SK-N-SH (cell line): ENCODE data around the gene PTPN18. TPM values are rescaled to one million over a fixed set of nuclear protein-coding genes. Genes with fewer than 3 reads are reported as not detected.

Experiments
- CTCF ChIA-PET: fragments of 300-600, 350-600 bp; formaldehyde crosslinking; extraction: SDS; loops from one replicate; lab custom pipeline; 2021; lab: Yijun Ruan, JAX
- POLR2A ChIA-PET: fragments of 350-600 bp; sonication (Branson Sonifier 250); formaldehyde crosslinking; extraction: SDS; loops from one replicate; lab custom pipeline; 2020; ENCODE audit warnings: antibody characterized with exemption, inconsistent platforms; lab: Yijun Ruan, JAX
- DNase-seq: peaks from one replicate; pipeline ENCODE4 v3.0.0; 2012
- H2AFZ ChIP-seq: fragments of 200-600 bp; sonication (generic); 2 replicates; pipeline ENCODE4 v1.8.1; 2016; ENCODE audit warnings: antibody characterized with exemption, mild to moderate bottlenecking, low read depth
- H3F3A ChIP-seq: fragments of 200-600 bp; sonication (generic); replicated peaks from 2 replicates; pipeline ENCODE3; 2016; ENCODE audit warnings: antibody characterized with exemption, mild to moderate bottlenecking; ENCODE audit not compliant: insufficient read depth
- H3K27ac ChIP-seq, 2 experiments: fragments of 200-500 bp in 1 of 2; fragments of 200-600 bp in 1 of 2; sonication (Bioruptor generic) in 1 of 2; sonication (generic), shearing (Covaris generic) in 1 of 2; 2 replicates each; pipeline versions ENCODE4 v1.5.1 to v1.6.1; 2014 to 2016; ENCODE audit warnings: low read depth in 2 of 2, inconsistent platforms in 1 of 2, low read length in 1 of 2, mild to moderate bottlenecking in 1 of 2, mixed read lengths in 1 of 2
- H3K27me3 ChIP-seq: fragments of 200-600 bp; sonication (generic), shearing (Covaris generic); 2 replicates; pipeline ENCODE4 v1.6.1; 2016; ENCODE audit warnings: mixed run types; ENCODE audit not compliant: insufficient read depth
- H3K36me3 ChIP-seq, 2 experiments: fragments of 200-500 bp in 1 of 2; fragments of 200-600 bp in 1 of 2; sonication (Bioruptor generic) in 1 of 2; sonication (generic) in 1 of 2; replicated peaks in 1 of 2; 2 replicates each; pipeline versions ENCODE3 to v1.5.1; 2014 to 2016; ENCODE audit warnings: low read length in 1 of 2, mild to moderate bottlenecking in 1 of 2; ENCODE audit not compliant: insufficient read depth in 2 of 2, control insufficient read depth in 1 of 2
- H3K4me1 ChIP-seq, 2 experiments: fragments of 200-500 bp in 1 of 2; fragments of 200-600 bp in 1 of 2; sonication (Bioruptor generic) in 1 of 2; sonication (generic), shearing (Covaris generic) in 1 of 2; 2 replicates each; pipeline versions ENCODE4 v1.5.1 to v1.6.1; 2014 to 2016; ENCODE audit warnings: low read depth in 1 of 2, low read length in 1 of 2, mixed run types in 1 of 2; ENCODE audit not compliant: insufficient read depth in 2 of 2, control insufficient read depth in 1 of 2
- H3K4me2 ChIP-seq: fragments of 200-600 bp; sonication (generic), shearing (Covaris generic); 2 replicates; pipeline ENCODE4 v1.6.1; 2017; ENCODE audit warnings: mixed run types
- H3K4me3 ChIP-seq, 2 experiments: fragments of 200-500 bp in 1 of 2; fragments of 200-600 bp in 1 of 2; sonication (Bioruptor generic) in 1 of 2; sonication (generic), shearing (Covaris generic) in 1 of 2; 2 replicates each; pipeline versions ENCODE4 v1.5.1 to v1.8.1; 2014 to 2016; ENCODE audit warnings: low read depth in 2 of 2, inconsistent platforms in 1 of 2, low read length in 1 of 2, mild to moderate bottlenecking in 1 of 2, mixed read lengths in 1 of 2, moderate library complexity in 1 of 2
- H3K79me2 ChIP-seq: fragments of 200-600 bp; sonication (generic); 2 replicates; pipeline ENCODE4 v1.8.1; 2017; ENCODE audit warnings: mild to moderate bottlenecking; ENCODE audit not compliant: insufficient read depth
- H3K9ac ChIP-seq: fragments of 200-600 bp; sonication (generic); 2 replicates; pipeline ENCODE4 v1.6.1; 2017; ENCODE audit warnings: mixed run types
- H3K9me2 ChIP-seq: fragments of 200-600 bp; sonication (generic); 2 replicates; pipeline ENCODE4 v1.6.1; 2017; ENCODE audit warnings: mixed run types
- H3K9me3 ChIP-seq: fragments of 200-600 bp; sonication (generic); 2 replicates; pipeline ENCODE4 v1.6.1; 2017; ENCODE audit warnings: mixed run types, mild to moderate bottlenecking, moderate library complexity
- H4K20me1 ChIP-seq: fragments of 200-600 bp; sonication (generic); 2 replicates; pipeline ENCODE4 v1.6.1; 2017; ENCODE audit warnings: mild to moderate bottlenecking, mixed run types; ENCODE audit not compliant: insufficient read depth
- EZH2phosphoT487 ChIP-seq: fragments of 200-600 bp; sonication (generic); IDR thresholded peaks from 2 replicates; pipeline ENCODE4 v1.6.1; 2017; ENCODE audit warnings: low read depth, mixed run types, mild to moderate bottlenecking, antibody characterized with exemption, moderate library complexity, borderline replicate concordance
- FOXM1 ChIP-seq: IDR thresholded peaks from 2 replicates; pipeline ENCODE4 v1.4.0; 2012; ENCODE audit warnings: low read depth, mild to moderate bottlenecking
- GATA2 ChIP-seq: sonication (generic); formaldehyde crosslinking; IDR thresholded peaks from 2 replicates; pipeline ENCODE4 v1.5.0; 2020; ENCODE audit warnings: mild to moderate bottlenecking, missing genetic modification reagents
- IRF3 ChIP-seq: fragments of 150-350 bp; IDR thresholded peaks from 2 replicates; pipeline ENCODE4 v1.6.1; 2016; ENCODE audit warnings: mild to moderate bottlenecking, low read depth, low read length
- MEF2A ChIP-seq: IDR thresholded peaks from 2 replicates; pipeline ENCODE4 v1.4.0; 2012; ENCODE audit warnings: low read depth, borderline replicate concordance
- MXI1 ChIP-seq: IDR thresholded peaks from 2 replicates; pipeline ENCODE4 v1.6.1; 2012; ENCODE audit warnings: mild to moderate bottlenecking, low read depth, low read length, improper control_type of control experiment
- PBX3 ChIP-seq: IDR thresholded peaks from 2 replicates; pipeline ENCODE4; 2012
- POLR2AphosphoS5 ChIP-seq: IDR thresholded peaks from 2 replicates; pipeline ENCODE4 v1.6.1; 2012; ENCODE audit warnings: low read depth, low read length
- RAD21 ChIP-seq: IDR thresholded peaks from 2 replicates; pipeline ENCODE4 v1.6.1; 2012; ENCODE audit warnings: mild to moderate bottlenecking, low read length
- TAF1 ChIP-seq: IDR thresholded peaks from 2 replicates; pipeline ENCODE4 v1.6.1; 2012; ENCODE audit warnings: low read depth, mild to moderate bottlenecking, low read length, moderate library complexity, borderline replicate concordance
- TEAD4 ChIP-seq: IDR thresholded peaks from 2 replicates; pipeline ENCODE4 v1.4.0; 2012; ENCODE audit warnings: mild to moderate bottlenecking, borderline replicate concordance; ENCODE audit not compliant: insufficient read depth
- YY1 ChIP-seq: IDR thresholded peaks from 2 replicates; pipeline ENCODE4 v1.4.0; 2012; ENCODE audit warnings: low read depth, mild to moderate bottlenecking
- ZBTB33 ChIP-seq: IDR thresholded peaks from 2 replicates; pipeline ENCODE4 v1.4.0; 2012; ENCODE audit warnings: low read depth, borderline replicate concordance
- WGBS: methylation state at CpG from one replicate; pipeline ENCODE4 v1.1.6; 2017; ENCODE audit warnings: low lambda C conversion rate; 5-methylcytosine and 5-hydroxymethylcytosine counted together
- polyA plus RNA-seq, 3 experiments: library from polyadenylated mRNA; depleted of rRNA; stranded (reverse); fragments of >200 nt; gene quantifications; 2 replicates each; pipeline ENCODE4 v1.2.3, GENCODE V29; 2012
- TF ChIP-seq, protein P1 (sequence below): IDR thresholded peaks from 2 replicates; pipeline ENCODE4 v1.6.1; 2012; ENCODE audit warnings: mild to moderate bottlenecking, low read depth, low read length, moderate library complexity
- TF ChIP-seq, protein P2 (sequence below): fragments of 200-600 bp; sonication (generic); IDR thresholded peaks from 2 replicates; pipeline ENCODE4 v1.6.1; 2017; ENCODE audit warnings: antibody characterized with exemption, mild to moderate bottlenecking, moderate library complexity

Gene PTPN18
- polyA plus RNA-seq, 1 of the 3 experiments (the other 2 are of a cell fraction) = 30.4 TPM

GRCh38 chr2:130345611-130346010 lies 10.2 kb upstream of the PTPN18 start (continued):
- TF ChIP-seq ZBTB33 = no peak
- TF ChIP-seq RAD21 = no peak
- TF ChIP-seq POLR2AphosphoS5 = no peak
- TF ChIP-seq, protein P1, sequence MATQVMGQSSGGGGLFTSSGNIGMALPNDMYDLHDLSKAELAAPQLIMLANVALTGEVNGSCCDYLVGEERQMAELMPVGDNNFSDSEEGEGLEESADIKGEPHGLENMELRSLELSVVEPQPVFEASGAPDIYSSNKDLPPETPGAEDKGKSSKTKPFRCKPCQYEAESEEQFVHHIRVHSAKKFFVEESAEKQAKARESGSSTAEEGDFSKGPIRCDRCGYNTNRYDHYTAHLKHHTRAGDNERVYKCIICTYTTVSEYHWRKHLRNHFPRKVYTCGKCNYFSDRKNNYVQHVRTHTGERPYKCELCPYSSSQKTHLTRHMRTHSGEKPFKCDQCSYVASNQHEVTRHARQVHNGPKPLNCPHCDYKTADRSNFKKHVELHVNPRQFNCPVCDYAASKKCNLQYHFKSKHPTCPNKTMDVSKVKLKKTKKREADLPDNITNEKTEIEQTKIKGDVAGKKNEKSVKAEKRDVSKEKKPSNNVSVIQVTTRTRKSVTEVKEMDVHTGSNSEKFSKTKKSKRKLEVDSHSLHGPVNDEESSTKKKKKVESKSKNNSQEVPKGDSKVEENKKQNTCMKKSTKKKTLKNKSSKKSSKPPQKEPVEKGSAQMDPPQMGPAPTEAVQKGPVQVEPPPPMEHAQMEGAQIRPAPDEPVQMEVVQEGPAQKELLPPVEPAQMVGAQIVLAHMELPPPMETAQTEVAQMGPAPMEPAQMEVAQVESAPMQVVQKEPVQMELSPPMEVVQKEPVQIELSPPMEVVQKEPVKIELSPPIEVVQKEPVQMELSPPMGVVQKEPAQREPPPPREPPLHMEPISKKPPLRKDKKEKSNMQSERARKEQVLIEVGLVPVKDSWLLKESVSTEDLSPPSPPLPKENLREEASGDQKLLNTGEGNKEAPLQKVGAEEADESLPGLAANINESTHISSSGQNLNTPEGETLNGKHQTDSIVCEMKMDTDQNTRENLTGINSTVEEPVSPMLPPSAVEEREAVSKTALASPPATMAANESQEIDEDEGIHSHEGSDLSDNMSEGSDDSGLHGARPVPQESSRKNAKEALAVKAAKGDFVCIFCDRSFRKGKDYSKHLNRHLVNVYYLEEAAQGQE = no peak
- TF ChIP-seq TEAD4 = no peak
- TF ChIP-seq TAF1 = no peak
- TF ChIP-seq EZH2phosphoT487 = no peak
- no peak for TF ChIP-seq GATA2 (CRISPR knock-in tag)

GRCh38 chr2:130346041-130346740 lies 9.7 kb upstream of the PTPN18 start:
- DNase-seq = no peak
- no peak for TF ChIP-seq POLR2AphosphoS5
- no peak for TF ChIP-seq TEAD4
- TF ChIP-seq PBX3 = no peak
- TF ChIP-seq, protein P2, sequence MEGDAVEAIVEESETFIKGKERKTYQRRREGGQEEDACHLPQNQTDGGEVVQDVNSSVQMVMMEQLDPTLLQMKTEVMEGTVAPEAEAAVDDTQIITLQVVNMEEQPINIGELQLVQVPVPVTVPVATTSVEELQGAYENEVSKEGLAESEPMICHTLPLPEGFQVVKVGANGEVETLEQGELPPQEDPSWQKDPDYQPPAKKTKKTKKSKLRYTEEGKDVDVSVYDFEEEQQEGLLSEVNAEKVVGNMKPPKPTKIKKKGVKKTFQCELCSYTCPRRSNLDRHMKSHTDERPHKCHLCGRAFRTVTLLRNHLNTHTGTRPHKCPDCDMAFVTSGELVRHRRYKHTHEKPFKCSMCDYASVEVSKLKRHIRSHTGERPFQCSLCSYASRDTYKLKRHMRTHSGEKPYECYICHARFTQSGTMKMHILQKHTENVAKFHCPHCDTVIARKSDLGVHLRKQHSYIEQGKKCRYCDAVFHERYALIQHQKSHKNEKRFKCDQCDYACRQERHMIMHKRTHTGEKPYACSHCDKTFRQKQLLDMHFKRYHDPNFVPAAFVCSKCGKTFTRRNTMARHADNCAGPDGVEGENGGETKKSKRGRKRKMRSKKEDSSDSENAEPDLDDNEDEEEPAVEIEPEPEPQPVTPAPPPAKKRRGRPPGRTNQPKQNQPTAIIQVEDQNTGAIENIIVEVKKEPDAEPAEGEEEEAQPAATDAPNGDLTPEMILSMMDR = no peak
- TF ChIP-seq MEF2A = no peak
- no peak for TF ChIP-seq MXI1
- no peak for TF ChIP-seq TAF1
- TF ChIP-seq IRF3 = no peak
- TF ChIP-seq, protein P1 = no peak
- TF ChIP-seq YY1 = no peak
- TF ChIP-seq FOXM1 = no peak

More at GRCh38 chr2:130346041-130346740, 9.7 kb upstream of the PTPN18 start:
- no peak overlapping the region for H3K9ac ChIP-seq
- no peaks in the 10 kb centered on the region for H3K9me3 ChIP-seq
- POLR2A ChIA-PET = no interaction called here
- H3K36me3 ChIP-seq = peaks cover 27 to 48% of the 10 kb centered on the region in 2 experiments
- H3K4me1 ChIP-seq = peaks cover 5 to 8% of the 10 kb centered on the region in 2 experiments; a peak in 1 of 4 replicates
- 97% methylated on average over 18 of the region's 26 CpGs for WGBS
- CTCF ChIA-PET = interaction anchor here (1.3 kb wide), 1 partner anchor 10 kb away, joined by 4 read pairs; the partner anchor contains the start of gene PTPN18
- H3K9me2 ChIP-seq = no peaks in the 10 kb centered on the region
- peaks cover 9% of the 10 kb centered on the region; the same call in 1 of the 2 replicates for H4K20me1 ChIP-seq
- no peak overlapping the region for H2AFZ ChIP-seq
- H3K4me2 ChIP-seq = no peak overlapping the region
- H3F3A ChIP-seq = peaks cover 7% of the 10 kb centered on the region
- no peak overlapping the region for H3K4me3 ChIP-seq
- no peaks in the 10 kb centered on the region for H3K27me3 ChIP-seq
- no peak overlapping the region for H3K27ac ChIP-seq
- H3K79me2 ChIP-seq = peaks cover 20% of the 10 kb centered on the region
